GM12873 (cell line): Measurements from ENCODE around the gene GMCL1.

Experiments used
- CTCF ChIP-seq: IDR thresholded peaks from 2 replicates; pipeline ENCODE4 v1.5.1; 2012; ENCODE audit warnings: low read depth, mild to moderate bottlenecking, moderate library complexity, low read length, control low read depth; ENCODE audit not compliant: insufficient read depth; ENCODE audit errors: missing control alignments

The GMCL1 gene

GRCh38 chr2:69789772-69790600 is 39.5 kb upstream of the GMCL1 start:
- TF ChIP-seq CTCF = no peak

- TF ChIP-seq CTCF = no peak
Measured at GRCh38 chr2:69790601-69790959, 38.9 kb upstream of the GMCL1 start.

- TF ChIP-seq CTCF = no peak
Measured at GRCh38 chr2:69791045-69791444, 38.4 kb upstream of the GMCL1 start.

- no peak for TF ChIP-seq CTCF
Measured at GRCh38 chr2:69796174-69796573, 33.3 kb upstream of the GMCL1 start.

GRCh38 chr2:69797235-69797634 is 32.2 kb upstream of the GMCL1 start:
- TF ChIP-seq CTCF = no peak

- TF ChIP-seq CTCF = no peak
Measured at GRCh38 chr2:69797836-69798289, 31.6 kb upstream of the GMCL1 start.

- TF ChIP-seq CTCF = no peak
Measured at GRCh38 chr2:69798290-69798908, 31.1 kb upstream of the GMCL1 start.
